Neuron (in vitro differentiated cells): Measurements from ENCODE around the gene KCNIP4.
A peak's percentile ranks its signal among the peaks of the same experiment; 100 is the strongest.

Source experiments
- H2AFZ ChIP-seq: one replicate; pipeline ENCODE4 v1.6.1; 2013; ENCODE audit warnings: low read depth, mild to moderate bottlenecking, inconsistent platforms, low read length, moderate library complexity
- H3K27me3 ChIP-seq: one replicate; pipeline ENCODE4 v1.6.1; 2013; ENCODE audit warnings: low read length; ENCODE audit not compliant: insufficient read depth
- H3K36me3 ChIP-seq: one replicate; pipeline ENCODE4 v1.6.1; 2013; ENCODE audit warnings: low read length; ENCODE audit not compliant: insufficient read depth
- H3K4me1 ChIP-seq: one replicate; pipeline ENCODE4 v1.6.1; 2013; ENCODE audit warnings: low read length; ENCODE audit not compliant: insufficient read depth
- H3K4me3 ChIP-seq: 2 replicates; pipeline ENCODE4 v1.5.1; 2013; ENCODE audit warnings: mild to moderate bottlenecking, low read length, moderate library complexity
- H3K9me3 ChIP-seq: one replicate; pipeline ENCODE4 v1.6.1; 2013; ENCODE audit warnings: low read length

Gene KCNIP4

DNA sequence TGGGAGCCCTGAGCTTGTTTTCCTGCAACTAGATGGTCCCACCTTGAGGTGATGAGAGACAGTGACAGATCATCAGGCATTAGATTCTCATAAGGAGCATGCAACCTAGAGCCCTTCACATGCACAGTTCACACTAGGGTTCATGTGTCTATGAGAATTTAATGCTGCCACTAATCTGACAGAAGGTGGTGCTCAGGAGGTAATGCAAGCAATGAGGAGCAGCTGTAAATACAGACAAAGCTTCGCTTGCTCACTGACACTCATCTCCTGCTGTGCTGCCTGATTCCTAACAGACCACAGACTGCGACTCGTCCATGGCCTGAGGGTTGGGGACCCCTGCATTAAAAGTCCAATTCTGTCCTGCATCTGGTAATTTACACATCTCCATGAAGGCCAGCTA is 141.6 kb downstream of the KCNIP4 start:
- no peaks in the 10 kb centered on the region for H3K27me3 ChIP-seq
- no peak overlapping the region for H3K4me3 ChIP-seq
- H2AFZ ChIP-seq: no peak overlapping the region
- H3K4me1 ChIP-seq: no peaks in the 10 kb centered on the region
- H3K36me3 ChIP-seq: no peaks in the 10 kb centered on the region
- no peaks in the 10 kb centered on the region for H3K9me3 ChIP-seq

DNA sequence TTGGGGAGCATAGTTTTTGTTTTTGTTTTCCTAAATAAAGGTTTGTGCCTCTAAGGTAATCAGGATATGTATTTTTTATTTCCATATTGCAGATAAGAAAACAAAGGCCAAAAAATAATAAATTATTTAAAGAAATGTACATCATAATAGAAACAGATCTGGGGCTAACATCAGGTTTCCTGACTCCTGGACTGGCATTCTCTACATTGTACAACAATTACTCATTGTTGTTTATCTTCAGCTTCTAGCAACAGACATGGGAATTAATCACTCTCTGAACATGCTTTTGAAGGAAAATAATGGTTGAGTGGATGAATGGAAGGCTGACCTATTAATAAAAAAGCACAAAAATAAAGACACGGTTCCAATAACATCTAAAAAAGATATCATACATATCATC is 146.2 kb downstream of the KCNIP4 start:
- H3K9me3 ChIP-seq: no peaks in the 10 kb centered on the region
- no peaks in the 10 kb centered on the region for H3K4me1 ChIP-seq
- no peak overlapping the region for H2AFZ ChIP-seq
- H3K36me3 ChIP-seq: no peaks in the 10 kb centered on the region
- H3K27me3 ChIP-seq: no peaks in the 10 kb centered on the region
- H3K4me3 ChIP-seq: no peak overlapping the region

GRCh38 chr4:21801661-21802385 is 146.7 kb downstream of the KCNIP4 start:
- H3K36me3 ChIP-seq: no peaks in the 10 kb centered on the region
- H2AFZ ChIP-seq: no peak overlapping the region
- no peaks in the 10 kb centered on the region for H3K4me1 ChIP-seq
- H3K27me3 ChIP-seq: no peaks in the 10 kb centered on the region
- no peak overlapping the region for H3K4me3 ChIP-seq
- no peaks in the 10 kb centered on the region for H3K9me3 ChIP-seq

GRCh38 chr4:21795091-21795490 is 153.5 kb downstream of the KCNIP4 start:
- H3K4me3 ChIP-seq: no peak overlapping the region
- H3K36me3 ChIP-seq: no peaks in the 10 kb centered on the region
- H2AFZ ChIP-seq: no peak overlapping the region
- H3K9me3 ChIP-seq: no peaks in the 10 kb centered on the region
- no peaks in the 10 kb centered on the region for H3K27me3 ChIP-seq
- no peaks in the 10 kb centered on the region for H3K4me1 ChIP-seq

GRCh38 chr4:21792736-21793135 is 155.8 kb downstream of the KCNIP4 start:
- Histone ChIP-seq H3K9me3 (no peaks in the 10 kb centered on the region), H2AFZ (no peak overlapping the region), H3K36me3 (no peaks in the 10 kb centered on the region), H3K4me3 (no peak overlapping the region), H3K27me3 (no peaks in the 10 kb centered on the region), H3K4me1 (no peaks in the 10 kb centered on the region)

GRCh38 chr4:21790438-21791029 is 158.0 kb downstream of the KCNIP4 start:
- no peaks in the 10 kb centered on the region for H3K27me3 ChIP-seq
- no peaks in the 10 kb centered on the region for H3K4me1 ChIP-seq
- H3K36me3 ChIP-seq: no peaks in the 10 kb centered on the region
- no peaks in the 10 kb centered on the region for H3K9me3 ChIP-seq
- no peak overlapping the region for H3K4me3 ChIP-seq
- H2AFZ ChIP-seq: no peak overlapping the region

DNA sequence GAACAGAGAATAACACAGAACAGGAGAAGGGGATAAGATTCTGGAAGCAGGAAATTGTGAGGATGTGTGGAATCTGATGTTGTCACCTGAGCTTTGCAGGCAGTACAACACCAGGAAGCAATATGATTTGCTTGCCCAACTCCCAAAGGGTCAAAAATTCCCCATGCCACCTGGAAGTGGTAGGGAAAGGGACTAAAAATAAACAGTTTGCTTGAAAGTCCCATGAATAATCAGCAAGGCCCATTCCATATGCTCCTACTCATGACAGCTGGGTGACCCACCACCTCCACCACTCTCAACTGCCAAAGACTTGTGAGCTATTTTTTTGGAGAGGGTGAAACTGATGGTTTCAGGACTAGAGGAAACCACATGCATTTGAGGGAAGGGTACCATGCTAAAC is 168.4 kb downstream of the KCNIP4 start:
- Histone ChIP-seq H3K4me1 (no peaks in the 10 kb centered on the region), H2AFZ (no peak overlapping the region), H3K36me3 (no peaks in the 10 kb centered on the region), H3K9me3 (no peaks in the 10 kb centered on the region), H3K27me3 (no peaks in the 10 kb centered on the region), H3K4me3 (no peak overlapping the region)

GRCh38 chr4:21778702-21779101 is 169.9 kb downstream of the KCNIP4 start:
- Histone ChIP-seq H3K9me3 (no peaks in the 10 kb centered on the region), H3K27me3 (no peaks in the 10 kb centered on the region), H3K4me1 (no peaks in the 10 kb centered on the region), H3K36me3 (no peaks in the 10 kb centered on the region), H2AFZ (no peak overlapping the region), H3K4me3 (no peak overlapping the region)

DNA sequence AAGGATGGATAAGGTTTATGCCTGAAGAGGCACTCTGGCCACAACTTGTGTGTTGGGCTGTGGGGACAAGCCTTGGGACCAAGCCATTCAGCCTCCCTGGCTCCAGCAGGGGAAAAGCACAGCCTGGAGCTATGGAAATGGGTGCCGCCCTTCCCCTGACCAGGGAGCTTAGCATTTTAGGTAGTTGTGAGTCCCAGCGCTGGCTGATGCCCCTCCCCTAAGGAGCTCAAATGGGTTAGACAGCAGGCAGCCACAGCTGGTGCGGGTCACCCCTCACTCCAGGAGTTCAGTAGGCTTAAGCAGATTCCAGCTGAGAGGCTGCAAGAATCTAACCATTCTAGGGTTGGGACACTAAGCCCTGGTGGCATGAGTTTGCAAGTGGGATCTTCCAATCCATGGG is 172.9 kb downstream of the KCNIP4 start:
- H3K9me3 ChIP-seq: no peaks in the 10 kb centered on the region
- H3K4me1 ChIP-seq: no peaks in the 10 kb centered on the region
- no peak overlapping the region for H2AFZ ChIP-seq
- H3K27me3 ChIP-seq: no peaks in the 10 kb centered on the region
- H3K36me3 ChIP-seq: no peaks in the 10 kb centered on the region
- no peak overlapping the region for H3K4me3 ChIP-seq

GRCh38 chr4:21769404-21770147 is 179.0 kb downstream of the KCNIP4 start:
- H3K4me3 ChIP-seq: no peak overlapping the region

DNA sequence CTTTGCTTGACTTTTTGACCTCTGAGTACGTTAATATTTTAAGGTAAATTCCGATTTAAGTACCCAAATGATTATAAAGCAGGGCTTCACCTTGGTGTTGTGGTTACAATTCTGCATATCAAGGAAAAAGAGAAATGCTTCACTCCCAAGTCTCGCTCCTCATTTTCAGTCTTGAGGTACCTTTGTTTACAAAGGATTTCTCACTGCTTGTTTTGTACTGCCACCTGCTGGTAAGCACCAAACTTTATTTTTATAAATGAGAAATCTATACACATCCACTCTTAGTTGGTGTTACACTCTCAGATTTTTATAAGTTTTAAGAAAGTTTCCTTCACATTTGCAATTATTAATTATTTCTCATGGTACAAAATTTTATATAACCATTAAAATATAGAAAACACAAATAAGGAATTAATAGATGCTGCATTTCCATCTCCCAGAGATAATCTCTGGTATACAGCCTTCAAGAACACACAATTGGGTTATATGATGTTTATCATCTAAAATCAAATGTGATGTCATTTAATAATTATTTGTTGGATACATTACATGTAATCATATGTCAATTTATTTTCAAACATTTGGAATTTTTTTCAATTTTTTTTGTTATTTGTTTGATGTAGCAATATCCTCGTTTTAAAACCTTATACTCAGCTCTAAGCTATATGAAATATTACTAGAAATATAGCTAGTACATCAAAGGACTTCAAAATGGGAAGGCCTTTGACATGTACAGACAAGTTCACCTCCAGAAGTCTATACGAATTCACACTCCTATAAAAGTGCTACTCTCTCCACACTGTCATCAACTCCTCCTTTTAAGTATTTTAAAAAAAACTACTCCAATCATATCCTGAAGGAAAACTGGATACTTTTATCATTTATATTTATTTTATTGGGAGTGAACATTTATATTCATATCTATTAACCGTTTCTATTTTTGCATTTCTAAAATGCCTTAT is 179.9 kb downstream of the KCNIP4 start:
- H2AFZ ChIP-seq: no peak overlapping the region
- no peaks in the 10 kb centered on the region for H3K27me3 ChIP-seq
- no peaks in the 10 kb centered on the region for H3K9me3 ChIP-seq
- H3K36me3 ChIP-seq: no peaks in the 10 kb centered on the region
- peak overlapping the region; percentile 23 for H3K4me3 ChIP-seq
- H3K4me1 ChIP-seq: peaks cover 3% of the 10 kb centered on the region

More at GRCh38 chr4:21769404-21770147, 179.0 kb downstream of the KCNIP4 start:
- Histone ChIP-seq H2AFZ (no peak overlapping the region), H3K9me3 (no peaks in the 10 kb centered on the region), H3K36me3 (no peaks in the 10 kb centered on the region), H3K4me1 (peaks cover 3% of the 10 kb centered on the region), H3K27me3 (no peaks in the 10 kb centered on the region)

DNA sequence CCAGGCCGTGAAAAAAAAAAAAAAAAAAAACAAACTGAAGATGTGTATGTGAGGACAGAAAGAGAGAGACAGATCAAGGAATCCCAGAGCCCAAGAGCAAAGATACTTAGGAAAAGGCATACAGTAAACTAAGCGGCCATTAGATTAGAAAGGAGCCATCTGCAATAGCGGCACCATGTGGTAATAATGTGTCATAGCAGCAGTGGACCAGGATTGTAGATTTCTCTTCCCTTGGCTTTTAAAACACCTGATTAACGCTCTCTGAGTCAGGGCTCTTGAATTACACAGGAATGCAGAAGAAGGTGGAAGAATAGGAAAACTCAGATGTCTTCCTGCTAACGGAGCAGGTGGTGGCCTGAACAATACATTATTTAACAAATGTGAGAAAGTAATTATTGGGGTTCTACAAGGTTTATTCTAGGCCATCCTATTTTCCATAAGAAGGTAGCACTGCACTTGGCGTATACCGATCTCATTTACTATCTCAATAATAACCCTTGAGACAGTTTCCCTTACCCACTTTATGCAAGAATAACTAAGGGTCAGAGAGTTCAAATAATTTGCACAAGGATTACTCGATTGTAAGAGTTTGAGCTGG is 182.7 kb downstream of the KCNIP4 start:
- no peak overlapping the region for H2AFZ ChIP-seq
- peaks cover 3% of the 10 kb centered on the region for H3K4me1 ChIP-seq
- no peak overlapping the region for H3K4me3 ChIP-seq
- H3K9me3 ChIP-seq: no peaks in the 10 kb centered on the region
- H3K36me3 ChIP-seq: no peaks in the 10 kb centered on the region
- no peaks in the 10 kb centered on the region for H3K27me3 ChIP-seq
